ENCODE results near the gene ENO1.

DNA sequence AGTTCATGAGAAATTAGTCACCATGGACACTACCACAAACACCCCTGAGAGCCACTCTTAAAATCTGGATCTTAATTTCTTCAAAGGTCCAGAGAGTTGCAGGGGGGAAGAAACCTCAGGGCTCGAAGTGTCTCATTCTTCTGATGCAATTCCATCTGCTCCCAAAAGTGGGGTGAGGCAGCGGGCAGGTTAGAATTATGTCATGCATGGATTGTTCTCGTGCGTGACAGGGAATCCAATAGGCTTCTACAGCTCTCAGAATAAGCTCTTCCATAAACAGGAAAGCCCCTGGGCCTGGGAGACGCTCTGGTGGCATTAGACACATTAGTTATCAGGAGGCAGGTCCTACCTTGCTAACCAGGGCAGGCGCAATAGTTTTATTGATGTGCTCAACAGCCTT is 8.4 kb downstream of the ENO1 start:
- no peak for TF ChIP-seq BHLHE40 (IDR thresholded peaks at IDR 0.05; ENCODE audit: borderline replicate concordance)
- no peak for TF ChIP-seq SP1 (IDR thresholded peaks at IDR 0.05)
- no peak for TF ChIP-seq ZNF384 (IDR thresholded peaks at IDR 0.05)
- no peak for TF ChIP-seq ARNT (IDR thresholded peaks at IDR 0.05)

Measured in HEK293T (cell line).